Measurements from ENCODE around the gene KIF12. TPM values are rescaled to one million over a fixed set of nuclear protein-coding genes. Genes with fewer than 3 reads are reported as not detected.

Gene KIF12
- polyA plus RNA-seq, 3 donors = not detected

GRCh38 chr9:114143234-114143633, 44.1 kb upstream of the KIF12 start:
- Histone ChIP-seq H3K9ac (ENCODE audit: insufficient read depth, low read length, poor library complexity, severe bottlenecking) (no peak overlapping the region), H2AFZ (ENCODE audit: insufficient read depth, low read depth, low read length, poor library complexity, severe bottlenecking) (no peak overlapping the region), H3K4me2 (replicated peaks; ENCODE audit: extremely low read depth, low read length, poor library complexity, severe bottlenecking) (no peak overlapping the region), H3K4me1 (ENCODE audit: control insufficient read depth in 1 of 2, insufficient read depth in 2 of 2, low read length in 2 of 2) (no peaks in the 10 kb centered on the region), H3K79me2 (ENCODE audit: insufficient read depth, low read length) (no peaks in the 10 kb centered on the region), H3K36me3 (replicated peaks in 1 of 2; ENCODE audit: control insufficient read depth in 1 of 2, insufficient read depth in 2 of 2, low read length in 2 of 2) (no peaks in the 10 kb centered on the region), H3K9me3 (replicated peaks in 1 of 2; ENCODE audit: control insufficient read depth in 1 of 2, insufficient read depth in 1 of 2, low read length in 2 of 2) (no peaks in the 10 kb centered on the region), H4K20me1 (ENCODE audit: insufficient read depth, low read length) (no peaks in the 10 kb centered on the region), H3K4me3 (replicated peaks in 1 of 3; ENCODE audit: low read depth in 2 of 3, low read length in 3 of 3) (no peak overlapping the region), H3K27ac (ENCODE audit: low read depth in 1 of 2, low read length in 2 of 2) (no peak overlapping the region), H3K27me3 (ENCODE audit: control insufficient read depth in 2 of 2, insufficient read depth in 2 of 2, low read length in 2 of 2) (no peaks in the 10 kb centered on the region)
- 100% methylated on average over 3 of the region's 5 CpGs for WGBS (ENCODE audit: insufficient coverage)
- no peak overlapping the region for H3K27ac Mint-ChIP-seq
- no peaks in the 10 kb centered on the region for H3K9me3 Mint-ChIP-seq
- peaks cover 10 to 17% (median 12%) of the 10 kb centered on the region in 3 donors for H3K27me3 Mint-ChIP-seq (ENCODE audit: low read depth in 3 of 3)
- H3K36me3 Mint-ChIP-seq = no peaks in the 10 kb centered on the region
- DNase-seq = no peak
- no peak overlapping the region for H3K4me3 Mint-ChIP-seq
- no peaks in the 10 kb centered on the region for H3K4me1 Mint-ChIP-seq
- intact Hi-C loops (cut with micrococcal nuclease) = no loop called here
- TF ChIP-seq, protein P1, sequence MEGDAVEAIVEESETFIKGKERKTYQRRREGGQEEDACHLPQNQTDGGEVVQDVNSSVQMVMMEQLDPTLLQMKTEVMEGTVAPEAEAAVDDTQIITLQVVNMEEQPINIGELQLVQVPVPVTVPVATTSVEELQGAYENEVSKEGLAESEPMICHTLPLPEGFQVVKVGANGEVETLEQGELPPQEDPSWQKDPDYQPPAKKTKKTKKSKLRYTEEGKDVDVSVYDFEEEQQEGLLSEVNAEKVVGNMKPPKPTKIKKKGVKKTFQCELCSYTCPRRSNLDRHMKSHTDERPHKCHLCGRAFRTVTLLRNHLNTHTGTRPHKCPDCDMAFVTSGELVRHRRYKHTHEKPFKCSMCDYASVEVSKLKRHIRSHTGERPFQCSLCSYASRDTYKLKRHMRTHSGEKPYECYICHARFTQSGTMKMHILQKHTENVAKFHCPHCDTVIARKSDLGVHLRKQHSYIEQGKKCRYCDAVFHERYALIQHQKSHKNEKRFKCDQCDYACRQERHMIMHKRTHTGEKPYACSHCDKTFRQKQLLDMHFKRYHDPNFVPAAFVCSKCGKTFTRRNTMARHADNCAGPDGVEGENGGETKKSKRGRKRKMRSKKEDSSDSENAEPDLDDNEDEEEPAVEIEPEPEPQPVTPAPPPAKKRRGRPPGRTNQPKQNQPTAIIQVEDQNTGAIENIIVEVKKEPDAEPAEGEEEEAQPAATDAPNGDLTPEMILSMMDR (IDR thresholded peaks at IDR 0.05) = no peak

GRCh38 chr9:114141553-114142402, 42.7 kb upstream of the KIF12 start:
- H3K4me1 ChIP-seq (ENCODE audit: control insufficient read depth in 1 of 2, insufficient read depth in 2 of 2, low read length in 2 of 2) = no peaks in the 10 kb centered on the region
- intact Hi-C loops (cut with micrococcal nuclease) = no loop called here
- Mint-ChIP-seq H3K4me3 (no peak overlapping the region), H3K27ac (no peak overlapping the region), H3K9me3 (no peaks in the 10 kb centered on the region), H3K4me1 (no peaks in the 10 kb centered on the region), H3K27me3 (ENCODE audit: low read depth in 3 of 3) (peaks cover 13 to 18% (median 16%) of the 10 kb centered on the region in 3 donors), H3K36me3 (no peaks in the 10 kb centered on the region)
- H3K4me3 ChIP-seq (replicated peaks in 1 of 3; ENCODE audit: low read depth in 2 of 3, low read length in 3 of 3) = no peak overlapping the region
- no peaks in the 10 kb centered on the region for H3K9me3 ChIP-seq (replicated peaks in 1 of 2; ENCODE audit: control insufficient read depth in 1 of 2, insufficient read depth in 1 of 2, low read length in 2 of 2)
- no peaks in the 10 kb centered on the region for H3K79me2 ChIP-seq (ENCODE audit: insufficient read depth, low read length)
- DNase-seq = no peak
- no peak overlapping the region for H3K9ac ChIP-seq (ENCODE audit: insufficient read depth, low read length, poor library complexity, severe bottlenecking)
- WGBS (ENCODE audit: insufficient coverage) = 88% methylated on average over 6 of the region's 7 CpGs
- H3K27ac ChIP-seq (ENCODE audit: low read depth in 1 of 2, low read length in 2 of 2) = no peak overlapping the region
- H4K20me1 ChIP-seq (ENCODE audit: insufficient read depth, low read length) = no peaks in the 10 kb centered on the region
- TF ChIP-seq, protein P1 (IDR thresholded peaks at IDR 0.05) = no peak
- no peaks in the 10 kb centered on the region for H3K27me3 ChIP-seq (ENCODE audit: control insufficient read depth in 2 of 2, insufficient read depth in 2 of 2, low read length in 2 of 2)
- no peak overlapping the region for H3K4me2 ChIP-seq (replicated peaks; ENCODE audit: extremely low read depth, low read length, poor library complexity, severe bottlenecking)
- H3K36me3 ChIP-seq (replicated peaks in 1 of 2; ENCODE audit: control insufficient read depth in 1 of 2, insufficient read depth in 2 of 2, low read length in 2 of 2) = no peaks in the 10 kb centered on the region
- H2AFZ ChIP-seq (ENCODE audit: insufficient read depth, low read depth, low read length, poor library complexity, severe bottlenecking) = no peak overlapping the region
